AG04450 (cell line): ENCODE results near the gene KCND3. TPM values are rescaled to one million over a fixed set of nuclear protein-coding genes. Genes with fewer than 3 reads are reported as not detected.

Experiments used
- CTCF ChIA-PET: fragments of 300-600, 350-600 bp; formaldehyde crosslinking; extraction: SDS; loops from one replicate; lab custom pipeline; 2022; ENCODE audit warnings: antibody characterized with exemption, inconsistent platforms; lab: Charles Lee
- POLR2A ChIA-PET: fragments of 350-600 bp; formaldehyde crosslinking; extraction: SDS; loops from one replicate; lab custom pipeline; 2021; ENCODE audit warnings: antibody characterized with exemption, inconsistent platforms; lab: Yijun Ruan, JAX
- DNase-seq: peaks from one replicate; pipeline ENCODE4 v3.0.0-alpha.2; 2011; ENCODE audit warnings: low read depth, low spot score
- H3K27ac ChIP-seq: one replicate; pipeline ENCODE4 v1.5.1; 2012; ENCODE audit warnings: low read depth, low read length, control low read depth
- H3K27me3 ChIP-seq: one replicate; pipeline ENCODE4 v1.6.0; 2012; ENCODE audit warnings: low read length; ENCODE audit not compliant: control insufficient read depth, insufficient read depth
- H3K4me3 ChIP-seq: 2 replicates; pipeline ENCODE4 v1.5.1; 2011; ENCODE audit warnings: mild to moderate bottlenecking, low read depth, low read length, control low read depth
- H3K9me3 ChIP-seq: 2 replicates; pipeline ENCODE4 v1.5.1; 2012; ENCODE audit warnings: low read length; ENCODE audit not compliant: control insufficient read depth, insufficient read depth
- polyA plus RNA-seq: library from polyadenylated mRNA; depleted of rRNA; stranded (reverse); fragments of >200 nt; gene quantifications from 2 replicates; pipeline ENCODE4 v1.2.3, GENCODE V29; 2011
- TF ChIP-seq, protein P1 (sequence below): IDR thresholded peaks from 2 replicates; pipeline ENCODE4 v1.5.1; 2011; ENCODE audit warnings: low read depth, low read length, control low read depth, inconsistent platforms

The KCND3 gene
- polyA plus RNA-seq, 1 experiment = 0.02 TPM

DNA sequence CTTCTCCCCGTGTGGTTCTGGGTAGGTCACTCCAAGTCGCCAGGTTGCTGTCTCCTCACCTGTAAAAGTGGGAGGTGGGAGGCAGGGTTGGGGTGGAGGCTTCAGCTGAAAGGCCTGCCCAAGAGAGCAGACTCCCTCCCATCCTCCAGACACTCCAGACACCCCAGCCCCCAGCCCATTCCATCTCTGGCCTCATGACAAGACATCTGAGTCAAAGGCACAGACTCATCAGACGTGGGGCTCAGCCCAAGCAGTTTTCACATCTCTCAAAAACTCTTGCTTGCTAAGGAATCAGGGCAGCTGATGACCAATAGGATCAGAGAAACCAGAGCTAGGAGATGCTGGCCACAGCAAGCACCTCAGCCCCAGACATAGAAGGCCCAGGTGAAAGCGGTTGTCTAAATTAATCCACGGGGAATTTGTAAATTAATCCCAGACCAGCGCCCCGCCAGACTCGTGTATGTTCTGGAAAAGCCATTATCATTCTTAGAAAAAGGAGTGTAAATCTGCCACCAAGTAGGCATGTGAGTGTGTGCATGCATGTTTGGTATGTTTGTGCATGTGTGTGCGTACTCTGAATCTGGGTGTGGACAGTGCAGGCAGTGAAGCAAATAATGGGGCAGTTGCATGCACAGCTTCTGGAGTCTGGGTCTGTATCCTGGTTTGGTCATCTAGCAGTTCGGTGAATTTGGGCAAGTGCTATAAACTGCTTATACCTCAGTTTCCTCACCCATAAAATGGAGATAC, 55.2 kb downstream of the KCND3 start:
- TF ChIP-seq, protein P1, sequence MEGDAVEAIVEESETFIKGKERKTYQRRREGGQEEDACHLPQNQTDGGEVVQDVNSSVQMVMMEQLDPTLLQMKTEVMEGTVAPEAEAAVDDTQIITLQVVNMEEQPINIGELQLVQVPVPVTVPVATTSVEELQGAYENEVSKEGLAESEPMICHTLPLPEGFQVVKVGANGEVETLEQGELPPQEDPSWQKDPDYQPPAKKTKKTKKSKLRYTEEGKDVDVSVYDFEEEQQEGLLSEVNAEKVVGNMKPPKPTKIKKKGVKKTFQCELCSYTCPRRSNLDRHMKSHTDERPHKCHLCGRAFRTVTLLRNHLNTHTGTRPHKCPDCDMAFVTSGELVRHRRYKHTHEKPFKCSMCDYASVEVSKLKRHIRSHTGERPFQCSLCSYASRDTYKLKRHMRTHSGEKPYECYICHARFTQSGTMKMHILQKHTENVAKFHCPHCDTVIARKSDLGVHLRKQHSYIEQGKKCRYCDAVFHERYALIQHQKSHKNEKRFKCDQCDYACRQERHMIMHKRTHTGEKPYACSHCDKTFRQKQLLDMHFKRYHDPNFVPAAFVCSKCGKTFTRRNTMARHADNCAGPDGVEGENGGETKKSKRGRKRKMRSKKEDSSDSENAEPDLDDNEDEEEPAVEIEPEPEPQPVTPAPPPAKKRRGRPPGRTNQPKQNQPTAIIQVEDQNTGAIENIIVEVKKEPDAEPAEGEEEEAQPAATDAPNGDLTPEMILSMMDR = no peak
- Histone ChIP-seq H3K27ac (no peak overlapping the region), H3K27me3 (no peaks in the 10 kb centered on the region), H3K9me3 (no peaks in the 10 kb centered on the region), H3K4me3 (no peak overlapping the region)
- no peak for DNase-seq
- CTCF ChIA-PET = no interaction called here
- POLR2A ChIA-PET = no interaction called here

DNA sequence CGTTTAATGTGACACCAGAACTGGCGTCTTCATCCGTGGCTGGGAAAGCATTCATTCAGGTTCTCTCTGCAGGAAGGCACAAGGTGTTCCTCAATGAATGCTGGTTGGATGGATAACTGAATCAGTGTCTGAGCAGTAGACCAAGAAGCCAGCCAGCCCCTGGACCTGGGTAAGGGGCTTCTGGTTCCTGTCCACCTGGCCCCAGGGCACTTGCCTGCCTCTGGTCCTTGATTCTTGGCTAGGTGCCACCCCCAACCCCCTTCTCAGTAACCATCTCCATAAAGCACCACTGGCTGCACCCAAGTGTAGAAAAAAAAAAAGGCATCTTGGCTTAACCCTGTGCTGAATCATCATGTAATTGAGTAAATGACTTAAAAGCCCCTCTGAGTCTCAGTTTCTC, 59.1 kb downstream of the KCND3 start:
- POLR2A ChIA-PET = no interaction called here
- CTCF ChIA-PET = no interaction called here
- Histone ChIP-seq H3K4me3 (no peak overlapping the region), H3K27ac (no peak overlapping the region), H3K9me3 (no peaks in the 10 kb centered on the region), H3K27me3 (no peaks in the 10 kb centered on the region)
- TF ChIP-seq, protein P1 = no peak
- DNase-seq = no peak

DNA sequence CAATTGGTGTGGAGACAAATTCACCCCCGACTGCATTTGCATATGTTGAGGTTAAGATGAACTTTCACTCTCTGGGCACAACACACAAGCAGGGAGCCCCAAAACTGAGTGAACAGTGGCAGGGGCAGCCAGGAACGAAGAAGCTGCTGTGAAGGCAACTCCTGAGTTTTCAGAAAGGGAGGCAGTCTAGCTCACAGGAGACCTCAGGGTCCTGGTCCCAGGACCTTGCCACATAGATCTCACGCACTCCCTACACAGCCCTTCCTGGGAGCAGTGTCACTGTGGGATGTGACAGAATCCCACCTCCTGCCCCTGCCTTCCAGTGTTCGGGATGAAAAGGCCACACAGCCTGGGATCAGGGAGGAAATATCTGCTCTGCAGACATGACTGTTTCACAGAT, 60.9 kb downstream of the KCND3 start:
- H3K4me3 ChIP-seq = no peak overlapping the region
- no peaks in the 10 kb centered on the region for H3K9me3 ChIP-seq
- H3K27me3 ChIP-seq = no peaks in the 10 kb centered on the region
- no peak overlapping the region for H3K27ac ChIP-seq
- DNase-seq = no peak
- ChIA-PET POLR2A (no interaction called here), CTCF (no interaction called here)
- TF ChIP-seq, protein P1 = no peak

DNA sequence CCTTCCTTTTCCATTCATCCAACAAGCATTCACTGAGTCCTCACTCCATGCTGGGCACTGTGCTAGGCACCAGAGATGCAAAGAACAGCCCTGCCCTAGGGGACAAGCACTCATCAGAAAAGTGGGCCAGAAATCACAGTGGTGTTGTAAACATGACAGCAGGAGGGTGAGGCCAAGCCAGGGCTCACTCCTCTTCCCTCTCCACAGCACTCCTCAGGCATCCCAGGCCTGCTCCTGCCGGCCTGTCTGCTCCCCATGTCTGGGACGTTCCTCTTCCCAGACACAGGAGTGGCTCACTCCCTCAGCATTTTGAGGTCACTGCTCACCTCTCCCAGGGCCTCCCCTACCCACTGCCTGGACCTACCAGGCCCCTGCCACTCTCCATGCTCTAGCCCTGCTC, 61.8 kb downstream of the KCND3 start:
- TF ChIP-seq, protein P1 = no peak
- Histone ChIP-seq H3K27ac (no peak overlapping the region), H3K9me3 (no peaks in the 10 kb centered on the region), H3K4me3 (no peak overlapping the region), H3K27me3 (no peaks in the 10 kb centered on the region)
- no peak for DNase-seq
- ChIA-PET CTCF (no interaction called here), POLR2A (no interaction called here)

DNA sequence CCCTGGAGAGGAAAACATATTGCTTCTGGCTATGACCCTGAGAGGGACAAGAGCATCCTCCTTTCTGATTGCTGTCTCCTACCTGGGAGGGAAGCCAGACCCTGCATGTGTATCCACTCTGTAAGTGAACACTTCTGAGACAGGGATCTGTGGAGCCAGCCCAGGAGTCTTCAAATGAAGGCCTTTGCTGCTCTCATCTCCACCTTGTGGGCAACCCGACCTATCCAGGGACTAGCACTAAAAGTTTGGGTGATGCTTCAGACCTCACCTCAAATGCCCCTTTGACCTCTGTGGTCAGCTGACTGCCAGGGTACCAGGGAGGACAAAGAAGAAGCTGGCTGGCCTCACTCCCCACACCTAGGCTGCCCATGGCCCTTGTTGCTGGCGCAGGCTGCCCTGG, 64.7 kb downstream of the KCND3 start:
- ChIA-PET POLR2A (no interaction called here), CTCF (no interaction called here)
- no peak overlapping the region for H3K27ac ChIP-seq
- no peaks in the 10 kb centered on the region for H3K27me3 ChIP-seq
- DNase-seq = no peak
- TF ChIP-seq, protein P1 = no peak
- no peaks in the 10 kb centered on the region for H3K9me3 ChIP-seq
- no peak overlapping the region for H3K4me3 ChIP-seq
